K562 (cell line): Measurements from ENCODE around the gene MCOLN2. TPM values are rescaled to one million over a fixed set of nuclear protein-coding genes. Genes with fewer than 3 reads are reported as not detected.

Experiments used
- FOXK2 ChIP-seq, 2 experiments: fragments of 450-650 bp; IDR thresholded peaks in 1 of 2; conservative IDR thresholded peaks in 1 of 2; 2 replicates each; pipeline ENCODE4 v1.6.1; 2016; ENCODE audit warnings: low read depth in 2 of 2, mild to moderate bottlenecking in 1 of 2
- HMBOX1 ChIP-seq: sonication (generic); IDR thresholded peaks from 2 replicates; pipeline ENCODE4 v1.6.1; 2016
- KAT8 ChIP-seq: fragments of 450-650 bp; IDR thresholded peaks from 2 replicates; pipeline ENCODE4 v1.6.1; 2016; ENCODE audit warnings: low read depth, mild to moderate bottlenecking
- NFE2L1 ChIP-seq: fragments of 450-650 bp; IDR thresholded peaks from 2 replicates; pipeline ENCODE4 v1.6.1; 2016; ENCODE audit warnings: missing genetic modification characterization, low read depth, mild to moderate bottlenecking, missing compliant biosample characterization, moderate library complexity, borderline replicate concordance
- PCBP1 ChIP-seq: fragments of 200-400 bp; formaldehyde crosslinking; IDR thresholded peaks from 2 replicates; pipeline ENCODE4 v1.6.1; 2018; ENCODE audit warnings: mild to moderate bottlenecking, low read depth, low read length; ENCODE audit not compliant: poor library complexity, severe bottlenecking
- RNF219 ChIP-seq: fragments of 250-450 bp; sonication (Bioruptor Pico); IDR thresholded peaks from 2 replicates; pipeline ENCODE4 v1.5.0; 2022; ENCODE audit warnings: mild to moderate bottlenecking
- SIRT6 ChIP-seq: IDR thresholded peaks from one replicate; pipeline ENCODE4 v1.6.1; 2012; ENCODE audit warnings: low read depth, mild to moderate bottlenecking, control low read depth, inconsistent platforms, low read length, moderate library complexity
- TSHZ1 ChIP-seq: fragments of 250-450 bp; sonication (Bioruptor Pico); IDR thresholded peaks from 2 replicates; pipeline ENCODE4 v1.4.0; 2020; ENCODE audit warnings: mild to moderate bottlenecking, moderate library complexity
- U2AF2 ChIP-seq: fragments of 200-400 bp; formaldehyde crosslinking; optimal IDR thresholded peaks from 2 replicates; pipeline ENCODE3; 2017; ENCODE audit warnings: low read depth, mild to moderate bottlenecking, low read length
- ZBTB7A ChIP-seq: IDR thresholded peaks from 2 replicates; pipeline ENCODE4 v1.6.1; 2011; ENCODE audit warnings: low read depth, mild to moderate bottlenecking, low read length, moderate library complexity, borderline replicate concordance; ENCODE audit not compliant: control insufficient read depth
- ZBTB8A ChIP-seq: fragments of 450-650 bp; IDR thresholded peaks from 2 replicates; pipeline ENCODE4 v1.6.1; 2018; ENCODE audit warnings: mild to moderate bottlenecking, moderate library complexity; ENCODE audit not compliant: partially characterized antibody
- ZNF347 ChIP-seq: fragments of 450-650 bp; formaldehyde crosslinking; IDR thresholded peaks from 2 replicates; pipeline ENCODE4 v1.4.0; 2020; ENCODE audit warnings: low read depth, mild to moderate bottlenecking, moderate library complexity
- ZNF561 ChIP-seq: fragments of 450-650 bp; formaldehyde crosslinking; conservative IDR thresholded peaks from 2 replicates; pipeline ENCODE4 v1.4.0; 2020; ENCODE audit warnings: mild to moderate bottlenecking, moderate library complexity
- ZSCAN32 ChIP-seq: fragments of 450-650 bp; formaldehyde crosslinking; IDR thresholded peaks from 2 replicates; pipeline ENCODE4 v1.4.0; 2020; ENCODE audit warnings: mild to moderate bottlenecking, moderate library complexity
- polyA plus RNA-seq, 8 experiments: library from polyadenylated mRNA; depleted of rRNA in 4 of 8; stranded (reverse) in 5 of 8; unstranded in 3 of 8; fragments of >200 nt; fragmentation: Nextera tagmentation in 2 of 8; fragmentation: Illumina TruSeq in 1 of 8; extraction: Ambion mirVana in 2 of 8; extraction: Trizol in 1 of 8; gene quantifications; 2 replicates each; pipeline versions ENCODE4 v1.2.1 to v1.2.3, GENCODE V29; 2011 to 2014; ENCODE audit warnings: inconsistent platforms in 1 of 8, missing spikeins in 1 of 8
- total RNA-seq, 7 experiments: library from RNA; depleted of rRNA in 6 of 7; stranded (reverse); fragments of >200 nt in 6 of 7; fragmentation: Illumina TruSeq in 2 of 7; extraction: Trizol in 2 of 7; gene quantifications; 2 replicates each; pipeline versions ENCODE4 v1.2.1 to v1.2.3, GENCODE V29; 2011 to 2021; ENCODE audit warnings: low replicate concordance in 1 of 7

The MCOLN2 gene
- total and polyA plus RNA-seq, 9 of the 15 experiments (the other 6 are each of a cell fraction or from before 2014, with no cell fraction given) = 0.18 TPM; not detected in 8

GRCh38 chr1:84892705-84893618, 104.0 kb downstream of the MCOLN2 start, which contains the start of gene LPAR3 (continued):
- TF ChIP-seq TSHZ1 (CRISPR knock-in tag) (no peak), RNF219 (CRISPR knock-in tag) (no peak), SIRT6 (no peak), HMBOX1 (no peak), FOXK2 (conservative IDR thresholded peaks at IDR 0.05 in 1 of 2, IDR thresholded peaks at IDR 0.05 in 1 of 2; ENCODE audit: low read depth in 2 of 2) (no peak), ZBTB8A (no peak), PCBP1 (no peak), KAT8 (no peak), ZSCAN32 (CRISPR knock-in tag) (no peak), NFE2L1 (no peak), ZBTB7A (no peak), ZNF561 (CRISPR knock-in tag) (no peak), U2AF2 (no peak), ZNF347 (no peak)
- TF ChIP-seq, all 486 proteins: peak for 0
